ENCODE data around the gene MTM1.

Gene MTM1

DNA sequence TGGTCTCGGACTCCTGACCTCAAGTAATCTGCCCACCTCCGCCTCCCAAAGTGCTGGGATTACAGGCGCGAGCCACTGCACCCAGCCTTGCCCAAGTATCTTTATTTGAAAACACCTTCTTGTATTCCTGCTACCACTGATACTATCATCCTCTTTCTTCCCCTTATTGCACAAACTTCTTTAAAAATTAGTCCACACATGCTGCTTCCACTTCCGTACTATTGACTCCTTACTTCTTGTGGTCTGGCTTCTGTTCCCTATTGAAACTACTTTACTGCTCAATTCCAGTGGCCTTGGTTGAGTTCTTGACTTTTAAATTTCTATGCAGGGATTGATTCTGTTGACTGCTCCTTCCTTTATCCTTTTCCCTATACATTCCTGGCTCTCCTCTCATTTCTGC is 38.8 kb downstream of the MTM1 start:
- no peak for DNase-seq

DNA sequence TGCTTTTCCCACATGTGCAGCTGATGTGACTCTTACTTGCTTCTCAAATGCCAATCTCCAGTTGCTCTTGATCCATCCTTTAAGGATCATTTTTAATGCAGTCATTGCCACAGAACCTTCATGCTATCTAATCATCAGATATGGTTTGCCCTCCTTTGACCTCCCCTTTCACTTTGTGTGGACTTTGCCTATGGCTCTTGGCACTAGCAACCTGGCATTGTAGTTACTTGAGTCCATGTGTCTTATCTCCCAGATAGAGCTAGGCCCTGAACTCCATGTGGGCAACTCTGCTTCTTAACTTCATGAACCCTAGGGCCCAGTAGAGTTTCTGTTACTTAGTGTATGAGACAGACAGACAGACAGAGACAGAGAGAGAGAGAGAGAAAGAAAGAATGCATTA is 41.6 kb downstream of the MTM1 start:
- DNase-seq = no peak

DNA sequence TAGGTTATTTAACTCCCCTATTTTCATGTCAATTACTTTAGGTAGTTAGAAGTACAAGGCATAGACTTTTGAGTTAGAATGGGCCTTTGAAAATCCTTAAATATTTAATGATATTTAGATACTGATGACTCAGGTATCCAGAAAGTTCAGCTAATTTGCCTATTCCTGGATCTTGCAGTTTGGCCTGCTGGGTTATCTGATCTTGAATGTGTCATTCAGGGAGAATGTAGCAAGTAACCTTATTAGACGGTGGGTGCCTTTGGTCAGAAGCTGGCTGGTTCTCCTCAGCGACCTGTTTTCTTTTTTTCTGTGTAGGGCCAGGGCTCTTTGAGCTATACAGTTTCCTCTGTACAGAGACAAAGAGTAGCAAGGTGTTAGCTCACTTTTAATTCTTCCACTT is 42.0 kb downstream of the MTM1 start:
- no peak for DNase-seq

DNA sequence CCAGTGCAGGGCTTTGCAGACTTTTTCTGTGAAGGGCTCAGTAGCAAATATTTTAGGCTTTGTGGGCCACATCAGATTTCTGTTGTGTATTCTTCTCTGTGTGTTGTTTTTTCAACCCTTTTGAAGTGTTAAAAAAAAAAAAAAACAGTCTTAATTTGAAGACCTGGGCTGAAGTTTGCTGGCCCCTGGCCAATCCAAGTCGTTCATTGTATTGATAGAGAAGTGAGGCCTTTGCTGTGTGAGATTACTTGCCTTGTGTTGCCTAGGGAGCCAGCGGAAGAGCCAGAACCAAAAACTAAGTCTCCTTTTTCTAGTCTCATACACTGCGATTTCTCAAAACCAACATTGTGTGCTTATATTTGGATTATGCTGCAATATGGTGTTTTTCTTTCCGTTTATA is 46.9 kb downstream of the MTM1 start:
- DNase-seq = no peak

DNA sequence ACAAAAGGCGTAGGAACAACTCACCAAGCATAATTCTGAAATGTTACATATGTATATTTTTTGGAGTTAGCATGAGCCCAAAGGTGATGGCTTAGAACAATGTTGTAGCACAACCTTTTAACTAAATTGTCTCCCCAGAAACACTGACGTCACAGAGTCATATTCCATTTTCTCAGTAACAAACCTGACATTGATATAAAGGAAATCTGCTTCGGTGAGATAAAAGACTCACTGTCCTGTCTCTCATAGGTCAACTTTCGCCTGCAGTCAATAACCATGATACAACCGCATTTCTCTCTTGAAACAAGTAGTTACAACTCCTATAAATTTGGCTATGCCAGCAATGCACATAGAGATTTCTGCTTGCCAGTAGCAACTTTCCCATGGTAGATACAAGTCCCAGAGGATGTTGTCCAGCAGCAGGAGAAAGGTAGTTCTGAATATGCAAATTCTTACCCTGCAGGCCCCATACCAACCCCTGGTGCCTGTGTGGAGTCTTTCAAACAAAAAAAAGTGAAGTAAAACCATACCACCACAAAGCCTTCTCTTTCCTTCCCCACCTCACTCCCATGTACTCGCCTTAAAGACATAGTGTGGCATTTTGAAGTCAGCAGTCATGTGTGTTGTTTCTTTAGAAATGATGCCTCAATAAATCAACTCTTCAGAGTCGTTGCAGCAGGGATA is 47.9 kb downstream of the MTM1 start:
- DNase-seq = no peak

DNA sequence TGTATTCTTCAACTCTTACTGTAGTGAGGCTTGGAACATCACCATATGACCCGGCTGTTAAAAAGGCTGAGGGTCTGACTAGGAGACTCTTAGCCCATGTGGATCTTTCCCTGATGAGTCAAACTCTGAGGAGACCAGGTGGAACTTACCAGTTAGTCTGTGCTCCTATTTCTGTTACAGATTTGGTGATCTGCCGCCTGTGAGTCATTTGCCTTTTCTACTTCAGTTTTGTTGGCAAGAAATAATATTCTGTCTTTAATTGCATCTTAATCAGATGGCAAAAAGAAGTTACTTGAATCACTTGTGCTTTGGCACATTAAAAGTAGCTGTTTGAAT is 48.4 kb downstream of the MTM1 start:
- no peak for DNase-seq

DNA sequence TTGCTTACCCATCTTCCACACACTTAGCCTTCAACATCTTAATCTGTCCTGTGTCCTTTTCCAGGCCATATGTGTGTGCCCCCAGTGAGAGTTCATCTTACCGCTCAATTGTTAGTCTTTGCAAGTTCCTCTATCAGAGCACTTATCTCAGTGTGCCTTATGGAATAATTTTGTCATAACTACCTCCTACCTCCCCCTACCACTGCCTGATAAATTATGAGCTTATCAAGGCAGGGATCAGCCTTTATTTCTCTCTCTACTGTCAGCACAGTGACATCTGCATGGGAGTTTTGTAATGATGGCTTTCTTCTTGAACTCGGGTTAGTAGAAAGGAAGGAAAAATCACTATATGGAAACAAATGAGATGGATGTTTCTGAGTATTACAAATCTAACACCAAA is 53.2 kb downstream of the MTM1 start:
- DNase-seq = no peak

DNA sequence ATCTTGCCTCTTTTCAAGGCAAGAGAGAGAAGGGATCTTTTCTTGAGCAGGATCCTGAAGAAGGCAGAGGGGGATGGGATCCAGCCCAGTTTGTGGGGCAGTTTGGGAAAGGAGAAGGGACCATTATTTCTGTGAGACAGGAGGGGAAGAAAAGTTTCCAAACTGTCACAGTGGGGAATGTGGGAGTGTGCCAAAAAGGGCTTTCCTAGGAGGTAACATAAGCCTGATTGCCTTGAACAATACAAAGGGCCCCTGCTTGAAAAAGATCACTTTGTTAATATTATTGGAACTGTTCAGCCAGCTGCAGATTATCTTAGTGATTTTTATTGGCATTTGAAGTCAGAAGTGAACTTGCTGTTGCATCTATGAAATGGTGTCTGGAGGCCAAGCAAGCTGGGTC is 55.2 kb downstream of the MTM1 start:
- DNase-seq = no peak

DNA sequence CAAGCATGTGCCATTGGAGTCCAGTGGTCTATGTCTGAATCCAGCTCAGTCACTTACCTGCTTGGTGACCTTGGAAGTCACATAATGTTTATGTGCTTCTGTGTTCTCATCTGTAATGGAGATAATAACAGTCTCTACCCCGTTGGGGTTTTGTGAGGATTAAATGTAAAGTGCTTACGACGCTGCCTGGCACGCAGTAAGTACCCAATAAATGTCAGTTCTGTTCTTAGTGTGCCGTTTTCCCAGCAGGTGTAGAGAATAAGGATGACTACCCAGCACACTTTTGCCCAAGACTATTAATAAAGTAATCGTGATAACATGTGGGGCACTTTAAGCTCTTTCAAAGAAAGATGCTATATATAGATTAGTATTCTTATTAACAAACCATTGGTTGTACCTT is 56.7 kb downstream of the MTM1 start:
- DNase-seq = no peak

DNA sequence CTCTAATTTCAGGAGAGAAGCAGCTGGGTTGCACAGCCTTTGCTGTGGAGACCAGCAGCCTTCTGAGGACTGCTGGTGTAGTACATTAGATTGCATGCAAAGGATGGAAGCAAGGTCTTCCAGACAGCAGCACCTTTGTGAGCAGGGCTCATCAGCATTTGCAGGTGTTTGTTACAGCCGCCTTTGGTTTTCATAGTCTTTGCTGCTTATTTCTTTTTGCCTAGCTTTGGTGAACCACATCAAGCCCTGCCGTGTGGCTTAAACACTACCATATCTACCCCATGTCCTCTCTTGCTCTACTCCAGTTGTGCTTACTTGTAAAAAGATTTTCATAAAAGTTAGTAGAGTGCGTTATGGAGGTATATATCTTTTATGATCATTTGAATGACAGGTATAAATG is 57.5 kb downstream of the MTM1 start:
- no peak for DNase-seq

DNA sequence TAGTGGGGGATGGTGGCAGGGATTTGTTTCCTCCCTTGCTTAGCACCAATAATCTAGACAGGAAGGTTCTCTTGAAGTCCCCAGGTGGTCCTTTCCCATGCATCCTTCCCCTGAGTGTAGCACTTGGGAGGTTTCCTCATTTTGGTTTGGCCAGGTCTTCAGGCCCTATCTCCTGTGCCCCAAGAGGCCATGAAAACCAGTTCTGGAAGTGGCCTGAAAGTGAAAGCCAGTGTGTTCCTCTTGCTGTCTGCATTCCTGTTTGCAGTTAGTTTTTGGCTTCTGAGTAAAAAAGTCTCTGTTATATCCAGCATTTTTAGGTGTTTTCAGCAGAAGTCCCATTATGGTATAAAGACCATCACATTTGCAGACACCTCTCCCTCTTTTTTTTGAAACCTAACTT is 59.5 kb downstream of the MTM1 start:
- no peak for DNase-seq

DNA sequence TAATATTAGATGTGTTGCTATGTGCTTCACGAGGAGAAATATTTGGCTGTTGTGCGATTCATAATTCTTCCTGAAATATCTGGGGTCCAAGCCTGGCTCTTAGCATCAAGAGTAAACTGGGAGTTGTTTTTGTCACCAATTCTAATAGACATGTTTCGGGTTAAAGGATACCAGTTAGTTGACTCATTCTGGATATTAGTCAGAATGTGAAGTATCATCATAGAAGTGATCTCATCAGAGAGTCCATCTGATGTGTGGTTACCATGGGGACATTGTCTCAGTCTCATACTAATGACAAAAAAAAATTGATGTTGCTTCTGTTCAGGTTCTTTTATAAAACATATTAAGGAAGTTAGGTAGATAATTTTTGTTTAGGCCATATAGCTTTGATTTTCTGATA is 67.5 kb downstream of the MTM1 start:
- DNase-seq = no peak

DNA sequence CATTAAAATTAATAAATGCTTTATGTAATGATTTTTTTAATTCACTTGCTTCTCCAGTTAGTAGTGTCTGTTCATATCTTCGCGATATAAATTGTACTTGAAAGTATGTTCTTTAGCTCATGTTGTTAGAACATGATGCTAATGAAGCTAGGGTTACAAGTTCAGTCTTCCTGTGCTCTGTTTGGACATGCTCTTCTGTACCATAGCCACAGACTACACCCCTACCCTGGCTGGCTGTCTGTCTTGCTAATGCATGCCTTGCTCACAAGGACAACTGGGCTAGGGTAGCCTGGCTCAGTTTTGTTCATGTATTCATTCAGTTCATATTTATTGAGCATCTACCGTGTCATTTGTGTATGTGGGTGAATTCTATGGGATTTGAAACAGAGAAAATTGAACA is 74.0 kb downstream of the MTM1 start:
- DNase-seq = no peak

DNA sequence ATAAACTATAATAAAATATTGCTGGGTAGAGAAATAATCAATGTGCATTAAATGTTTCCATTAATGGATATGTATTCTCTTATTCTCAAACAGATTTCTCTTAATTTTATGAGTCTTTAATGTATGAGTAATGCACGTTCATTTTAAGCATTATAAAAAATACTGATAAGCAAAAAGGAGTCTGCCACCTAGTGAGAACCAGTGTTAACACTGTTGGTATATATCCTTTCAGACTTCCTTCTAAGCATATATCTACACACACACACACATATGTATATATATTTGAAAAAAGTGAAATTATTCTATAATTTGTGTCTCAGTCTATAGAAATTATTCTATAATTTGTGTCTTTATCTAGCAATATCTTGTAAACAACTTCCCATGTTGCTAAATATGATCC is 74.8 kb downstream of the MTM1 start:
- DNase-seq = no peak

DNA sequence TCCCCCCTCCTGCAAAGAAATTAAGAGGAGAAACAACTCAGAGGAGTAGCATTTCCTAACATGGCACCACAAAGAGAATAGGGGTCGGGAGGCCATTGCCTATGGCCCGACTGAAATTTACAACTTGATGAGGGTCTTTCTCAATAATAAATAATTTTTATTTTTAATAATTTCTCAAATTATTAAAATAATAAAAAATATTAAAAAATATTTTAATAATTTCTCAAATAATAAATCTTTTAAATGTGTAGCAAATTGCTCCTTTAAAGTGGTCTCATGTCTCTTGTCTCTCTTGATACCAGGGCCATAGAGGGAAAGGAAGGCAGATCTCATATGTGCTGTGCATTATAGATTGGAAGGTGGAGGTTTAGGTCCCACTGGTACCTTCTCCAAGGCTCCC is 75.5 kb downstream of the MTM1 start:
- DNase-seq = no peak

DNA sequence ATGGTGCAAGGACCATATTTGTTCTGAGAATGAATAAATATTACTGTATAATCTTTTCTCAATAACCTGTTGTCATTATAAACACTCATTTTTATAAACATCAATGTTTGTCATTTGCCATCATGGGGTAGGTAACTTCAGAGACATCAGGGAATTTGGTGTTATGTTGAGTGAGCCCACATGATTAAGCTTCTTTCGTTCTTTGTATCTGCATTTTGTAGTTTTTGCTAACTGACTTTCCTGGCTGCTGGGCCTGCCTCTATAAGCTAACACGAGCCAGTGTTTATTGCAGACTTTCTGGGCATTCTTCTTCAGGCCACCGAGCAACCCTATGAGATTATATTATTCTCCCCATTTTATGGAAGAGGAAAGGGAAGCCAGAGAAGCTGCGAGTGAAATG is 76.0 kb downstream of the MTM1 start:
- no peak for DNase-seq

DNA sequence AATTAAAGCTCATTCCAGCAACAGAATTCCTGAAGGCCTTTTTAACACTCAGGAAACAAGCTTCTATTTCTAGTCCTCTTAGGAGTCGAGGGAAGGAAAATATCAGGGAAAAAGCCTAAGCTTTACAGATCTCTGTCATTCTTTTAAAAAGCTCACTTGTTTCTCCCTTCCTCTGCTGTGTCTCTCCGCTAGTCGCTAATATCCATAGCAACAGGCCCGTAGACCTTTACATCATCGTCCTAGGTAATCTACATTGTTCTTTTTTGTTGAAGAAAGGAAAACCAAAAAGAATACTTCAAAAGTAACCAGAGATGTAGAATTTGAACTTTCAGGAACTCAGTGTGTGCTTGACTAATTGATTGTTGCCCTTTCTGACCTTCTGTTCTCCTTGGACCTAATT is 78.9 kb downstream of the MTM1 start:
- no peak for DNase-seq

DNA sequence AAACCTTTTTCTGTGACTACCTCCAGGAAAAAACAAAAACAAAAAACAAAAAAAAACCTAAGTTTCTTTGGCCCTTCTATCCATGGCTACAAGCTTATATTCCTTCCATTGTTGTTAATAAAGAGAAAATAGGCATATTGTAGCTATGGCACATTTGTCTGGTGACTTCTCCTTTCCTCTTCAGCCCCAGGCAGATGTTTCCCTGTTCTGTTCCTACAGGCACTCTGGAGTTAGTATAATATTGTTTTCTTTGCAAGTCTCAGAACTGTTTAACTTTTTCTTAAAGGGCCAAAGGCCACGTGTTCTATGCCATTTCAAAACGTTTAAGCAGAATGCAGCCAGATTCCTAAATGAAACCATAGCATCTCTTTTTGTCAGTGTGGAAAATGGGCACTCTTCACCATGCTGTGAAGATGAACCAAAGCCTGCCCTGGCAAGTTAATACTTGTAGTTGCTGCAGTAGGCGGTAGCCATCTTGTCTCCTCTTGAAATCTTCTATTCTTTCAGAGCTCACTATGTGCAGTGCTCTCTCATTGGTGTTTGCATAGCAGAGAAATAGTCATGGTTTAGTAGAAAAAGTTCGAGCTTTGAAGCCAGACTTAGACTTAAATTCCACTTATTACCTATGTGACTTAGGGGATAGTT is 80.0 kb downstream of the MTM1 start:
- DNase-seq = no peak

DNA sequence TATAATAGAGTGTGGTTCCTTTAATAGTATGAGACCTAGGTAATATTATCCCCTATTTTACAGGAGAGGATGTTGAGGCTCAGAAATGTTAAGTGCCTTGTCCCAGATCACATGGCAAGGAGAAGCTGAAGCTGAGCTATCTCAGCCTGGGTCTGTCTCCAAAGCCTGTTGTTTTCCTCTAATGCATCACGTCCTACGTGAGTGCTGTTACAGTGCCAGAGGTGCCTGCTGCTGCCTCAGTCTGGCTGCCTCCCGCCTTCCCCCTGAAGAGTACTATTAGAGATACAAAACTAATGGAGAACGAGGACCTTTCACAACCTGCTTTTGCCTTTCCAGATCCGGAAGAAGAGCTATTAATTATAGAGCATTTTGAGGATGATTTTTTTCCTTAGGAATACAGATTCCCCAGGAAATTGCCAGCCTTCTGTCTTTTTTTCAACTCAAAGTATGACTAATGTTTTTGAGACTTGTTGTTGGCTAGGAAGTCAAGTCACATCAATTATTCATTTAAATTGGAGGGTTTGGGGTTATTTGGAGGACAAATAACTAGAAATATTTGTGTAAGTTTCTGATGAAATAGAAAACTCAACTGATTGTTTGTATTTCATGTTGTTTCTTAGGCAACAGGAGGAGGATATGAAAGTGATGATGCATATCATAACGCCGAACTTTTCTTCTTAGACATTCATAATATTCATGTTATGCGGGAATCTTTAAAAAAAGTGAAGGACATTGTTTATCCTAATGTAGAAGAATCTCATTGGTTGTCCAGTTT is 80.9 kb downstream of the MTM1 start:
- no peak for DNase-seq

DNA sequence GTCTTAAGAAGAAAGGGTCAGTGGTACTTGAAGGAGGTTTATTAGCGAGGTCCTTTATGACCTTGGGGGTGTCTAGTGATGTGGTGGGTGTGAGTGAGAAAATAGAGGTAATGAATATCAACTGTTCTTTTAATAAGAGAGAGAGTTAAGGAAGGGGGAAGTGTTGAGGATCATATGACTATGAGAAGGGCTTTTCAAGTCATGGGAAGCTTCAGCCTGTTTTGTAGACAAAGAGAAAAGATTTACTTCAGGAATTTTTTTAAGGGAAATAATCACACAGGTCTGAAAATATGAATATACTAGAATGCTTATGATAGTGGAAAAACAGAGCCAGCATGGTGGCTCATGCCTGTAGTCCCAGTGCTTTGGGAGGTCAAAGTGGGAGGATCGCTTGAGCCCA is 83.5 kb downstream of the MTM1 start:
- no peak for DNase-seq

DNA sequence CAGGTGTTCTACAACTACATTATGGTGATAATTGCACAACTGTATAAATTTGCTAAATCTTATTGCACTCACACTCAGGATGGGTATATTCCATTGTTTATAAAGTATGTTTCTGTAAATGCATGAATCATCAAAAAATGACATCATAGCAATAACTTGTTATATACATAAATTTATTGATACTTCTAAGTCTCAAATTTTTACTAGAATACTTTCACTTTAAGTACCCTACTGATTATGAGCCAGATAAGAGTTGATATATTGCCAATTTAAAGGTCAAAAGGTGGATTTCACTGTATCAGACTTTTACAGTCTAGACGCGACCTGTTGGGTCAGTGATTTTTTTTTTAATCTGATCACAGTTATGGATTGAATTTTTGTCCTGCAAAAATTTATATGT is 87.4 kb downstream of the MTM1 start:
- DNase-seq = no peak

DNA sequence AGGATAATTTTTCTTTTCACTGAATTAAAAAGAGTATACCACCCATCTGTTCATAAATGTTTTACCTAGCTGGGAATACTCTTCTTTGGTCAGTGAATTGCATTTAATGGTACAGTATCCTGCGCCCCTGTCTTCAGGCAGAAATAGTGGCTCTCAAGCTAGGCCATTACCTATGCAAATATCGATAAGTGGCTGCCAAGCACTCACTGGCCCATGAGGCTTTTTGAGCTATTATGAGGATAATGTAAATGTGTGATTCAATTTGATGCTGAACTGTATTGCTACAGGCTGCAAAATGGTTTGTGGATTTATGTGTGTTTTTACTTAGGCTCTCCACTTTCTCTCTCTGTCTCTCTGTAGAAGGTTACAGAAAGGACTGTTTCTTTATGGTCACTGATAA is 94.7 kb downstream of the MTM1 start:
- DNase-seq = no peak

DNA sequence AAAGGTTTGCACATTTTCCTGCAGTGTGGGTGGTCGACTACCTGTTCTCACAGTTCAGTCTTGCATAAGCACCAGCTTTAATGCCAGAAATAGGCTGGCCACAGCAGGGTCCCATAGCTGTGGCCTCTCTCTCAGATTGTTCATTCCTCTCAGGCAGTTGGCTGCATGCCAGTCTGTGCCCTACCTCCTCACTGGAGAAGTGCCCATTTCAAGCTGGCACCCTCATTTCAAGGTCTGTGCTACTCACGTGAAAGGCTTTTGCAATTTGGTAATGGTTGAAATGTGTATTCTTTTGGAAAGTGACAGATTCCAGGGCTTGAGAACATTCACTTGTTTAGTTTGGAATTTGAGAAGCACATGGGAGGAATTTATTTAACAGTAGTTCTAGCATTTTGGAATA is 95.9 kb downstream of the MTM1 start:
- DNase-seq = no peak

DNA sequence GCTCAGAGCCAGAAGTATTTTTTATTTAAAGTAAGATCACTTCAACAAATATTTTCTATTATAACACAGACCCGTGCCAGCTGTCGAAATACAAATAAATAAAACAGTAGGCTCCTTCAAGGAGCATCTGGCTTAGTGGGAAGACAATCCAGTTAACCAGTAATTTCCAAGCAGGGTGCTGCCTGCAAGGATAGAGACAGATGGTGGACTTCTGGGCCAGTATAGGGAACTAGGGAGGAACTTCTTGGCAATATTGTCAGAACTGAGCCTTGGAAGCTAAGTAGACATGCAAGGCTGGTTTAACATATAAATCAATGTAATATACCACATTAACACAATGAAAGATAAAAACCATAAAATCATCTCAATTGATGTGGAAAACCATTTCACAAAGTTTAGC is 107.8 kb downstream of the MTM1 start:
- DNase-seq = no peak

DNA sequence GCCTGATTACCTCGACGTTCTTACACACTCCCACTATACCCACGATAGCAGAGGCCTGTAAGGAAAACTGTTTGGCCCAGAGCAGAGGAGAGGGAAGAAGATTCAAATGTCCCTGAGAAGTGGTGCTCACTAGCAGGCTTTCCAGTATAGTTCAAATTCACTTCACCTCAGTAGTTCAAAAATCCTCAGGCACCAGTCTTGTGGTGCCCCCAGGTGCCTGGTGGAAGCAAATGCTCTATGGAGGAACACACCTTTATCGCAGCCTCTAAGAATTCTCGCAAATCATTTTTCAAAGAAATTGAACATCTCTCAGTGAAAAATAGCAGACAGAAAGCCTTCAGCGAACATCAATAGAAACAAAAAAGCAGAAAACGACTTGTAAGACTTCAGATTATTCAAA is 112.6 kb downstream of the MTM1 start:
- DNase-seq = no peak
